ENCODE measurements around the gene GSG1L. TPM values are rescaled to one million over a fixed set of nuclear protein-coding genes. Genes with fewer than 3 reads are reported as not detected.

The GSG1L gene
- polyA plus RNA-seq, 10 donors: 1.6 to 3.7 (median 2.5) TPM

Other genes with a start within 250 kb of the GSG1L start
- 10 to 100 TPM; 46.4 to 86.4 (median 56.2) TPM for gene XPO6, start 148.3 kb upstream of the GSG1L start, polyA plus RNA-seq (ENCODE audit: insufficient read length in 10 of 10)
- 10 to 100 TPM in 9 of 10 donors, 1 to 10 TPM in 1; 8.4 to 18.2 (median 14.7) TPM for gene SBK1, start 228.8 kb upstream of the GSG1L start, polyA plus RNA-seq (ENCODE audit: insufficient read length in 10 of 10)